ENCODE results near the gene SNAPC3.
"Not testable (repeated sequence)": the region's sequence is repeated elsewhere in the genome, so short reads cannot be mapped to it uniquely, and the experiment has no call there.

The SNAPC3 gene

DNA sequence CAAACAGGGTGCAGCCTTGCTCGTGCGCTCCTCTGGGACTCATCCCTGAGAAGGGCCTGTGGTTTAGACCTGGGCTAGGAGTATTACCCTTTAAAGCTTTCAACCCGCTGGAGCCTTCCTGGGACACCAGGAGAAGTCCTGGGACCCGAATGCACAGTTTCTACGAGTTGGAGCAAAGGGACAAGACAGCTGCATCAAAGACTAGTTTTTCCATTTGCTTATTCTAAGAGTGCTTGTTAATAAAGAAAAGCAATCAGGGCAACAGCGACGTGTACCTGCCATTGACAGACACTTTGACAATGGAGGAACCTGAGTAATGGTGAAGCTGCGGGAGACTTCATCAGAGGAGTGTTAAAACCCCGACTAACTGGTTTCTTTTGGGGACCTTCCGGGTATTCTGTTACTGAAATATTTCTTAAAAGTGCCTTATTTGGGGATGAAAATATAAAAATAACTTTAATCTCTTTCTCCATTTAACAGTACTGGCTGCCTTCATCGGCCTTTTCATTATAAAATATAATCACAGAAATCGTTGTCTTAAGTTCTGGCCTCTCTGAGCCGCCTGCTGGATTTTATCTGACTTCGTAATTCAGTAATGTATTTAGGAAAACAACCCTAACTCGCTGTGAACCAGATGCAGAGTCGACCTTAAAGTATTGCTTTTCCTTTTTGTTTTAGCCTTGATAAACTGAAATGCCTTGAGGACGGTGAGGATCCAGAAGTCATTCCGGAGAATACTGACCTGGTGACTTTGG lies 732 bp downstream of the SNAPC3 start:
- DNase-seq, result peak; percentile 33

DNA sequence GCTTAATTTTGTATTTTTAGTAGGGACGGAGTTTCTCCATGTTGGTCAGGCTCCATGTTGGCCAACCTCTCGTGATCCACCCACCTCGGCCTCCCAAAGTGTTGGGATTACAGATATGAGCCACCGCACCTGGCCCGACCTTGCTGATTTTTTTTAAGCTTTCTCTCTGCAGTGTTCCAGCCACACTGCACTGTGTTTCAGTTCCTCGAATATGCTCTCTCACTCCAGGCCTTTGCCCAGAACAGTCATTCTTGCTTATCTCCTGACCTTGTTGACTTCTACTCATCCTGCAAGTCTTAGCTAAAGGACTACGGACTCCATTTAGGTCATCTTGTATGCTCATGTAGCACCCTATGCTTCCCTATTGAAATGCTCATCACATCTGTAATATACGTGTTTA lies 3.3 kb downstream of the SNAPC3 start:
- no peak for DNase-seq

DNA sequence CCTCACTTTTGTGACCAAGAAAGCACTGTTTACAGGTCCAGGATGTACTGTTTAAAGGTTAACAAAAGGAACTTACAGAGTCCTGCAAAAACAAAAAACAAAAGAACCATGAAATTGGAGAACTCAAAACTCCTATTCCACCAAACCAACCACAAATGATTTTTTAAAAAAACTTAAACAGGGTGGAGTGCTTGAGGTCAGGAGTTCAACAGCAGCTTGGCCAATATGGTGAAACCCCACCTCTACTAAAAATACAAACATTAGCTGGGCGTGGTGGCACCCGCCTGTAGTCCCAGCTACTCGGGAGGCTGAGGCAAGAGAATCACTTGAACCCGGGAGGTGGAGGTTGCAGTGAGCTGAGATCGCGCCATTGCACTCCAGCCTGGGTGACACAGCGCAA lies 5.0 kb downstream of the SNAPC3 start:
- not testable (repeated sequence) for DNase-seq

DNA sequence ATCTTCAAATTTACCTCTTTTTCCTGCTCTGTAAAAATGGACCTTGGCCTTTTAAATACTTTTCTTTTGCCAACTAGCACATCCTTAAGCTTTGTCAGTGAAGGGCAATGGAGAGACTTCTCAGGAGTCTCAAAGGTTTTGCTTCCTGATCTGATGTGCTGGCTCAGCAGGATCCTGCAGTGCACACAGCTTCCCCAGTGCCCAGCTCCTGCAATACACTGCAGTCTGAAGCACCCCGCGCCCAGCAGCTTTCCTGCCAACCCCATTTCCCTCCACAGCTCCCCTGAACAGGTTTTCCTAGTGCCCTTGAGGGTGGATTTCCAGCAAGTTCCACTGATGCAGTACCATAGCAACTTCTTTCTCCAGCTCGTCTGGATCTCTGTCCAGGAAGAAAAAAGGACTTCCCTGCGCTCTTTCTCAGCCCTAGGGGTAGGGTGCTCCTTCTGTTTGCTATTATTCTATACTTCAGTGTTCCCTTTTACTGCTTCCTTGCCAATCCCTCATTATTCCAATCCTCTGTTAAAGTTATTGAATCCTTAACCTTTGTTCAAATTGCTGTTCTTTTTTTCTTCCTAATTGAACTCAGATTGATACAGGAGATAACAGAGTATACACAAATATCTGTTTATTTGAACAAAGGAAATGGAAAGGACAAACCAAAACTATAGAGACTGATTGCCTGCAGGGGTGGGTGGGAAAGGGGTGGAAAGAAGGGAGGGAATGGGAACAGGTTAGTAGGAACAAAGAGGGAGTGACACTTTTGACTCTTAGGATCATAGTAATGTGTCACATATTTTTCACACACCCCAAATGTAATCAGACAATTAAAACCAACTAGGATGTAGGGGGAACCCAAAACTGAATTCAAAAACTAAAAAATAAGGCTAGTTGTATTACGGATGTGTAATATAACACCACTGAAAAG lies 8.5 kb downstream of the SNAPC3 start:
- no peak for DNase-seq

DNA sequence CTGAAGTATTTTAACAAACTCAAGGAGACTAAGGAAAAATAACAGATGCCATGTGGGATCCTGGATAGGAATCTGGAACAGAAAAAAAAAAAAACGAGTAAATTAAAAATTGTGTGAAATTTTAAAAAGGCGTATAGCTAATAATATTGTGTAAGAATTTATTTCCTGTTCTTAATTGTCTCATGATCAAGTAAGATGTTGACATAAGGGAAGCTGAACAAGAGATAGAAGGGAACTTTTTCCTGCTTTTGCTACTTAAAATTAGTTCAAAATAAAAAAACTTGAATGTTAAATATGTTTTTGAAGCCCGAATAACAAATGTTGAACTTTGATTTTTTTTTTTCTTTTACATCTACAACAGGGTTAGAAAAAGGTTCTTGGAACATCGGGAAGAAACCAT lies 10.5 kb downstream of the SNAPC3 start:
- DNase-seq, result no peak

DNA sequence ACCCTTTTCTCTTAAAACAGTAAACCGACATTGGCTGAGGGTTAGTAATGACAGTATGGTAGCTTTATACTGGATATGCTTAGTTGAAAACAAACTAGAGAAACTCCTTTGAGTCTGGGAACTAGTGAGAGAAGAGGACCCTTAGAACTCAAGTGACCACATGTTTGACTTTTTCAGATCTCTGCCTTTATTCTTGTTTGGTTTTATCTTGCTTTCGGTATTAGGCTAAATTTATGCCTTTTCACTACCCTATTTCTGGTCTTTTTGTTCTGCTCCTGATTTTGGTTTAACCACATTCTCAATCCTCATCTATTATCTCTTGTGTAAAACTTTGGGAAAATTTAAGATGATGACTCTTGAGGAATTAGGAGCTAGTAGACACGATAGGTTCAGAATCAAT lies 11.0 kb downstream of the SNAPC3 start:
- DNase-seq, result no peak

DNA sequence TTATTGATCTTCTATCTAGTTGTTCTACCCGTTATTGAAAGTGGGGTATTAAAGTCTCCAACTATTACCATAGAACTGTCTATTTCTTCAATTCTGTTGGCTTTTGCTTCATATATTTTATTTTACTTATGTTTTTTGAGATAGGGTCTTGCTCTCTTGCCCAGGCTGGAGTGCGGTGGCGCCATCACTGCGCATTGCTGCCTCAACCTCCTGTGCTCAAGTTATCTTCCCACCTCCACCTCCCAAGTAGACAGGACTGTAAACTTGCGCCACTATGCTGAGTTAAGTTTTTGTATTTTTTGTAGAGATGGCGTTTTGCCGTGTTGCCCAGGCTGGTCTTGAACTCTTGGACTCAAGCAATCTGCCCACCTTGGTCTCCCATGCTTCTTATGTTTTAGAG lies 16.2 kb downstream of the SNAPC3 start:
- DNase-seq, result no peak

DNA sequence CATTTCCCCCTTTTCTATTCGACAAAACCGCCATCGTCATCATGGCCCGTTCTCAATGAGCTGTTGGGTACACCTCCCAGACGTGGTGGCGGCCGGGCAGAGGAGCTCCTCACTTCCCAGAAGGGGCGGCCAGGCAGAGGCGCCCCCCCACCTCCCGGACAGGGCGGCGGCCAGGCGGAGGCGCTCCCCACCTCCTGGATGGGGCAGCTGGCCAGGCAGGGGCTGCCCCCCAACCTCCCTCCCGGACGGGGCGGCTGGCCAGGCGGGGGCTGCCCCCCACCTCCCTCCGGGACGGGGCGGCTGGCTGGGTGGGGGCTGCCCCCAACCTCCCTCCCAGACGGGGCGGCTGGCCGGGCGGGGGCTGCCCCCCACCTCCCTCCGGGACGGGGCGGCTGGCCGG lies 19.2 kb downstream of the SNAPC3 start:
- not testable (repeated sequence) for DNase-seq

DNA sequence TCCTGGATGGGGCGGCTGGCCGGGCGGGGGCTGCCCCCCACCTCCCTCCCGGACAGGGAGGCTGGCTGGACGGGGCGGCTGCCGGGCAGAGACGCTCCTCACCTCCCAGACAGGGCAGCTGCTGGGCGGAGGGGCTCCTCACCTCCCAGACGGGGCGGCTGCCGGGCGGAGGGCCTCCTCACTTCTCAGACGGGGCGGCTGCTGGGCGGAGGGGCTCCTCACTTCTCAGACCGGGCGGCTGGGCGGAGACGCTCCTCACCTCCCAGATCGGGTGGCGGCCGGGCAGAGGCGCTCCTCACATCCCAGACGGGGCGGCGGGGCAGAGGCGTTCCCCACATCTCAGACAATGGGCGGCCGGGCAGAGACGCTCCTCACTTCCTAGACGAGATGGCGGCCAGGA lies 19.6 kb downstream of the SNAPC3 start:
- DNase-seq, result not testable (repeated sequence)

DNA sequence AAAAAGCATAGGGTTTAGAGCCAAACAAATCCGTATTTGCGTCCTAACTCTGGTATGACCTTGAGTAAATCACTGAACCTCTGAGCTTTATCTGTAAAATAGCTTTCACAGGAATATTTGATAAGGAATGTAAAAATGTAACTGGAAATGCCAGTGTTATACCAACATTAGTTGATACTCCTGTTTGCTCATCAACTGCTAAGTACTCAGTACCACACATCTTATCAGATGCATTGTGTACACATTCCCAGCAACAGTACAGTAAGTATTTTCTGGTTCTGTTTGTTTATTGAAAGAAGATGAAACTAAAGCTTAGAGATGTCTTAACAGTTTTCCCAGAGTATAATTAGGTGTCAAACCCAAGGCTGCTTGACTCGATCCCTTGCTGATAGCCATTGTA lies 21.5 kb downstream of the SNAPC3 start:
- DNase-seq, result no peak

DNA sequence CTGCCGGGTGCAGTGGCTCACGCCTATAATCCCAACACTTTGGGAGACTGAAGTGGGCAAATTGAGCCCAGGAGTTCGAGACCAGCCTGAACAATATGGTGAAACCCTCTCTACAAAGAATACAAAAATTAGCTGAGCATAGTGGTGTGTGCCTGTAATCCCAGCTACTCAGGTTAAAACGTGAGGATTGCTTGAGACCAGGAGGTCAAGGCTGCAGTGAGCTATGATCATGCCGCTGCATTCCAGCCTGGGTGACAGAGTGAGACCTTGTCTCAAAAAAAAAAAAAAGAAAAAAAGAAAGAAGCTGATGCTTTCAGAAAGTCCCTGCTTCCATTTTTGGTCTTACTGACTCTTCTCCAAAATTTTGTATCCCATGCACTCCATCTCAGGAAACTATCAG lies 31.3 kb downstream of the SNAPC3 start:
- no peak for DNase-seq

DNA sequence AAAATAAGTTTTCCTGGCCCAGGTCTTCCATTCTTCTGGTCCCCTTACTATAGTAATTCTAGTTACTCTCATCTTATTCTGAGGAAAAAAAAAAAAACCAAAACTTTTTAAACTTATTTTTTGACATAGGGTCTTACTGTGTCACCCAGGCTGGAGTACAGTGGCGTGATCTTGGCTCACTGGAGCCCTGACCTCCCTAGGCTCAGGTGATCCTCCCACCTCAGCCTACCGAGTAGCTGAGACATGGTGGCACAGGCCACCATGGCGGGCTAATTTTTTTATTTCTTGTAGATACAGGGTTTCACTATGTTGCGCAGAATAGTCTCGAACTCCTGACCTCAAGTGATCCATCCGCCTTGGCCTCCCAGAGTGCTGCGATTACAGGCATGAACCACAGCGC lies 38.4 kb downstream of the SNAPC3 start:
- no peak for DNase-seq

DNA sequence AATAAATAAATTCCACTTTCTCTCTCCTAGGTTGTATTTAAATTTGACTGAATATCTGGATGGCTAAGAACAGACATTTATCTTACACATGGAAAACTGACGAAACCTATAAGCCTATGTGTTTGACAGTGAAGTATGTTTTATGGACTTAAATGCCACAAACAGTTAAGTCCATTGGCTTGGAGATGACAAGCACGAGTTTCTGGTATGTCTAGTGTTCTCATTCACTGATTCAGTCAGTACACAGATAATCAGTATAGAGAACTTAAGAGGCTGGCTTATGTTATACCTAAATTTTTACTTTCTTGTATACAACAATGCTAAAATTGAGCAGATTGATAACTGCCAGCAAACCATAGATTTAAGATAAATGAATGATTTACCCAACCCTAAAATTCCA lies 38.9 kb downstream of the SNAPC3 start:
- no peak for DNase-seq

DNA sequence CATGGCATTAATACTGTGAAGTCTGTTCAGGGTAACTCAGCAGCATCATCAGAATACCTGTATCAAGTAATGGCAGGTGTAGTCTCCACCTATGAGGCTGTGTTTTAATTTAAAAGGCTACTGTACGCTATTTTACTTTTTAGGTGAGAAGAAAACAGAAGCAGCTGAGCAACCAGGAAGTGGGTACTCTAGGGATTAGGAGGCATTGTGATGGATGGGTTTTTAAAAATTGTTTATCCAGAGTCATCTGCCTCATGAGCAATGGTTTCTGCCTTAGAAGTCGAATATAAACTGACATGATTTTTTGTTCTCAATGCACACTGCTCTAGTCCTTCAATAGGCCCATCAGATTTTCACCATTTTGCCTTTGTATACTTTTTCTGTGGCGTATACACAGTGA lies 45.5 kb downstream of the SNAPC3 start:
- DNase-seq, result no peak

DNA sequence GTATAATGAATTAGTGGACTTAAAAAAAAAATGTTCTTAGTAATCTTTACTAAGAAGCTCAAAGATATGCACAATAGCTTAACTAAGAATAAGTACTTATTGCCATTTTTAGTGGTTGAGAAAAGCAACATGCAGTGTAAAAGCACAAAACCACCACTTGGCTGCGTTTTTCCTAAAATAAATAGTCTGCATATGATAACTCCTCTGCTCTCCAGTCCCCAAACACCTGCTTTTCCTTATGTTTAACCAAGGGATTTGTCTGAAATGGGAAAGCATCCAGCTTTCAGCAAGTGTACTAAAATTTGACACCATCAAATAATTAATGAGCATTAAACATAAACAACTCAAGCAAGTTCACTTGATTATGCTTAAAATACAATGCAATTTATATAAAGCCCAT lies 46.7 kb downstream of the SNAPC3 start:
- DNase-seq, result no peak

DNA sequence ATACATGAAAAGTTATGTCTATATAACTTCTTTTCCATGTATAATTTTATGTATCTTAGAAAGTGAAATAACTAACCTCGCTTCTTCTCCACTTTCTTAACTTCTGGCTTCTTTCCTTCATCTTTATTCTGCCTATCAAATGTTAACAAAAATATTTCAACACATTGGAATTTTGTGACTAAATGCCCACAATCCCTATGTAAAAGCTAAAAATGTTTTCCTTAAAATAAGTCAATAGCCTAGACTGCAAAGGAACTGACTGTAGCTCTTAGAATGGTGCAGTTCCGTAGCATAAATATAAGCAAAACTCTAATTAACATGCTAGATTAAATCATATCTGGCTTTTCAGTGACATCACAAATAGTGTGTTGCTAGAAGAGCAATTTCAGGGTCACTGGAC lies 47.2 kb downstream of the SNAPC3 start:
- peak; percentile 50 for DNase-seq

DNA sequence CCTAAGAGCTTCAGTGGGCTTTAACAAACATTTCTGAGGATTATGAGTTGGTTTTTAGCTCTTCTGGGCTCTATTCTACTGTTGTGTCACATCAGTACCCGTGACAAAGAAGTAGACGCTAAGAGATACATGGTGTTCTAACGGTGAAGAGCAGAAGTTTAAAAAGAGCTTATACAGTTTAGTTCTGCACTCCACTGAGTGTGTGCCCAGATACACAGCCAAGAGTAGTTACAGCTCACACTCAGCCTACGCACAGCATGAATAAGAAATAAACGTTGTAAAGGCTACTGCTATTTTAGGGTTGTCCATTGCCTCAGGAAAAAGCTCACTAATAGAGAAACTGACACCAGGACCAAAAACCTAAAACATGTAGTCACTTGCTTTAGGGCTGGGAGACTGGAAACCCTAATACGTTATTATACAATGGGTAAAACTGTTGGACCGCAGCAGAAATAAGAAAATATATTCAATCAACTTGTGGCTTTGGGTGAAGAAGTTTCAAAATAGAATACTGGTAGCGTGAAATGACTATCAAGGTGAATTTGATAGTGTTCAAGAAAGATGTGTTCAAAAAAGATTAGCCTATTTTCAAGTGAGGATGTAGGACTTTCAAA lies 53.4 kb downstream of the SNAPC3 start:
- no peak for DNase-seq

DNA sequence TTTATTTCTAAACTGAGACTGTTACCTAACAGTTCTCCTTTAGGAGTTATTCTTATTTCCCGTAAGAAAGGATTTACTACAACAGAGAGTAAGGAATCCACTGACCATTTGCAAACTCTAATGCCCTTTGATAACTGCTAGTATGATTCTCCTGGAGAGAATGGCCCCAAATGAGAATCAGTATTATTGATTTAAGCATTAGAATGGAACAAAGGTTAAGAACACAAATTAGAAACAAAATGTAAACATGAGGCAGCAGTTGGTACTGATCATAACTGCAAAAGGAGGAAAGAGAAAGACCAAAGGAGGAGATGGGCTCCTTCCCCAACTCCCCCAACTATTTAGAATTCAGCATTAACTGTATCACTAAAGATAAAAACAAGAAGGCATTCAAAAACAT lies 57.4 kb downstream of the SNAPC3 start:
- DNase-seq, result no peak

DNA sequence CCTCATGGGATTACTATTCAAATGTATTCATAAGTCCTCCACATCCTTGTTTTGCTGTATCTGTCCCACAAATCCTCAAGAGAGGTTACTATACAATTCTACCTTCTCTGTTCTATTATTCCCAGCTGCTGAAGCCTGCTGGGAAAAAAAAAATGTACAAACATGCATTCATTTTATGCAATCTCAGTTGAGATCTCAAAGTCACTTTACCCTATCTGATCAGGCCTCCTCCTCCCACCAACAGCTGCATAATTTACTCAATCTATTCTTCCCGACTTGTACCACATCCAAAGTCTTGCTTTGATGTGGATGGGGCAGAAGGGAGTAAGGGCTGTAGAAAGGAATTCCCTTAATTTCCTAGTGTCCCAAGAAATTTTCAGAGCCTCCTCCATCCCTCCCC lies 59.5 kb downstream of the SNAPC3 start:
- no peak for DNase-seq

DNA sequence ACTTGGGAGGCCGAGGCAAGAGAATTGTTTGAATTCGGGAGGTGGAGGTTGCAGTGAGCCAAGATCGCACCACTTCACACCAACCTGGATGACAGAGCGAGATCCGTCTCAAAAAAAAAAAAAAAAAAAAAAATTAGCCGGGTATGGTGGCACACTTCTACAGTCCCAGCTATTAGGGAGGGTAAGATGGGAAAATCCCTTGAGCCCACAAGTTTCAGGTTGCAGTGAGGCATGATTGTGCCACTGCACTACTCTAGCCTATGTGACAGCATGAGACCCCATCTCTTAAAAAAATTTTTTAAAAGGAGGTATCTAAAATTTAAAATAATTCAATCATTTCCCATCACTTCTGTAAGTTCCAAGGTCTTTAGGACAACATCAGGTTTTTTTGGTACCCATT lies 62.1 kb downstream of the SNAPC3 start:
- DNase-seq, result no peak

DNA sequence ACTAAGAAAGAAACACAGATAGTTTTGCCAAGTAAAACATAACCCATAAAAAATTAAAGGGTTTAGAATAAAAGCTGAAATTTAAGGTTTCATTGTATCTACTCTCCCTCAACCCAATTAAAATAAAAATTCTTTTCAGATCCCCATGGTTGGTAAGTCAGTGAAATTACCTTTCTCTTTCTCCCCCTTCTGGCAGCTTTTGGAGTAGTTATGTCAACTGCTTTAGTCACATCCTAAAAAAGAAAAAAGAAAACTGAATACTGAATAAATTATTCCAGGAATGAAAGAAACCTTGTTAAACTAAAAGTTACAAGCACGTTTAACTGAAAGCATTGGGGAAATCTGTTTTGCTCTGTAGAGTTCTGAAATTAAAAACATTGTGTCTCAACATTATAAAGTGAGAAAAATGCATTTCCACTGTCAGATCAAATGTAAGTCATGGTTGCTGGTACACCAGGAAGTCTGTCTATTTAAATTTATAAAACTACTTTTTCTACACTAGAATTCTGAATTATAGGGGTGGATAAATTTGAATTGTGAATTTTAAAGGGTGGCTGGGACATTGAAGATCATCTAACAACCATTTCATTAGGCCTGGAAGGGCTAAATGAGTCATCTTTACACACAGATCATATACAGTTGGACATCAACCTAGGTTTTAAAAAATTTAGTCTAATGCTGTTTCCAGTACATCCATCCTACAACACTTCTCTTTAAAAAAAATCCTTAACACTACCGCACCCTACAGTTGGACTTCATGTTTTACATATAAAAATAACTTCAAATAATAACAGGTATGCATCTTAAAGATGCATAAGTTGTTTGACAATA lies 63.4 kb downstream of the SNAPC3 start:
- DNase-seq, result peak; percentile 35

DNA sequence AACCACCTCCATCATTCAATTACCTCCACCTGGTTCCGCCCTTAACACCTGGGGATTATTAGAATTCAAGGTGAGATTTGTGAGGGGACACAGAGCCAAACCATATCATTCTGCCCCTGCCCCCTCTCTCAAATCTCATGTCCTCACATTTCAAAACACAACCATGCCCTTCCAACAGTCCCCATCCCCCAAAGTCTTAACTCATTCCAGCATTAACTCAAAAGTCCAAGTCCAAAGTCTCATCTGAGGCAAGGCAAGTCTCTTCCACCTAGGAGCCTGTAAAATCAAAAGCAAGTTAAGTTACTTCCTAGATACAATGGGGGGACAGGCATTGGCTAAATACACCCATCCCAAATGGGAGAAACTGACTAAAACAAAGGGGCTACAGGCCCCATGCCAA lies 69.3 kb downstream of the SNAPC3 start:
- DNase-seq, result no peak

All from fibroblast of skin of back (primary cell).